Spinal cord (tissue), 10 donors: Measurements from ENCODE around the gene GAB3. TPM values are rescaled to one million over a fixed set of nuclear protein-coding genes. Genes with fewer than 3 reads are reported as not detected.
A peak's percentile ranks its signal among the peaks of the same experiment; 100 is the strongest.

ENCODE experiments used
- DNase-seq, 6 donors: peaks; one replicate each; pipeline versions ENCODE4 v3.0.0 to v3.0.0-alpha.2; 2013 to 2015; ENCODE audit warnings: low spot score in 6 of 6, low read depth in 4 of 6
- H3K27ac ChIP-seq: one replicate; pipeline ENCODE4 v1.5.1; 2013; ENCODE audit warnings: low read depth, low read length, control low read depth
- H3K27me3 ChIP-seq: one replicate; pipeline ENCODE4 v1.6.1; 2013; ENCODE audit warnings: low read length; ENCODE audit not compliant: control insufficient read depth, insufficient read depth
- H3K36me3 ChIP-seq: one replicate; pipeline ENCODE4 v1.6.1; 2013; ENCODE audit warnings: low read length; ENCODE audit not compliant: control insufficient read depth, insufficient read depth
- H3K4me1 ChIP-seq: one replicate; pipeline ENCODE4 v1.6.1; 2013; ENCODE audit warnings: low read length; ENCODE audit not compliant: control insufficient read depth, insufficient read depth
- H3K4me3 ChIP-seq: one replicate; pipeline ENCODE4 v1.5.1; 2013; ENCODE audit warnings: low read depth, low read length, control low read depth
- H3K9me3 ChIP-seq: one replicate; pipeline ENCODE4 v1.6.1; 2013; ENCODE audit warnings: low read length; ENCODE audit not compliant: control insufficient read depth, insufficient read depth
- WGBS: methylation state at CpG from one replicate; pipeline ENCODE4 v1.1.5; 2013; ENCODE audit warnings: missing lambda C conversion rate; ENCODE audit not compliant: insufficient coverage; 5-methylcytosine and 5-hydroxymethylcytosine counted together
- polyA plus RNA-seq, 2 donors: library from polyadenylated mRNA; unstranded; fragments of 120-200 nt; gene quantifications; one replicate each; pipeline ENCODE4 v1.2.1, GENCODE V29; 2013; ENCODE audit not compliant: insufficient read length in 2 of 2
- total RNA-seq, 2 donors: library from RNA; depleted of rRNA in 1 of 2; stranded (reverse); fragments of 120-200 nt in 1 of 2; fragments of >200 nt in 1 of 2; gene quantifications; one replicate each; pipeline versions ENCODE4 v1.2.3 to v1.2.4, GENCODE V29; 2013 to 2014
- donor health status: healthy.

The GAB3 gene
- total and polyA plus RNA-seq, 4 donors: 3.0 to 5.3 (median 3.7) TPM

DNA sequence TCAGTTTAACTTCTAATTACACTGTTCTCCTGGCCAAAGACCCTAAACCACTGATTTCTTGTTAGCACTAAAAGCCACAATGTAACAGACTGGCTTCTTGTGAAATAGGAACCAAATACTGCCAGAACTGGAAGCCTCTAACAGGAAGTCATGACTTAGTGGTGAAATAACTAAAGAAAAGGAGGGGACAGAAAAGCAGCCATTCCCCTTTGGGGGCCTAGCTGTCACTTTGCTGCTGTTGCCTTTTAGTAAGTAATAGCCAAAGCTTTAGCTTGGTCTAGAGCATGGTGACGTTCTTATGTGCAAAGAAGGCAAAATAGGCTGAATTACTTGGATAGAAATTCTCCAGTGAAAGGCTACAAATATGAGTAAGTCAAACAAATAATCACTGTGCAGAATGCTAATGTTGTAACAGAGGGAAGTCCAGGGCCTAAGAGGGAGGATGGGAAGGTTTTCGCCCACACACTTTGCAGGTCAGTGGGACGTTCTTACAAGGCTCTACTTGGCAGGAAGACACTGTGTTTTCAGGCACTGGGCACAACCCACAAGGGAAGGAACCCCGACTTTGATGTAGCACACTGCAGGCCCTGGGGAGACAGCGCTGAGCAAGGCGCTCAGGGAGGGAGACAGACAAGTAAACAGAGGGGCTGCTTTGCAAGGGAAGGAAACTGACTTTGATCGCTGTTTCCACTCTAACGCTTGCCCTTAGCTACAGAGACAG, 16.7 kb downstream of the GAB3 start:
- no peaks in the 10 kb centered on the region for H3K9me3 ChIP-seq
- peak overlapping the region; percentile 68 for H3K27ac ChIP-seq
- WGBS: 45% methylated on average over 7 of the region's 8 CpGs
- no peaks in the 10 kb centered on the region for H3K36me3 ChIP-seq
- peak in 1 of 6 donors; percentile 26 for DNase-seq
- H3K27me3 ChIP-seq: no peaks in the 10 kb centered on the region
- no peak overlapping the region for H3K4me3 ChIP-seq
- H3K4me1 ChIP-seq: peaks cover 8% of the 10 kb centered on the region

GRCh38 chrX:154733066-154733425, 17.8 kb downstream of the GAB3 start:
- Histone ChIP-seq H3K9me3 (no peaks in the 10 kb centered on the region), H3K4me3 (no peak overlapping the region), H3K4me1 (peaks cover 8% of the 10 kb centered on the region), H3K27ac (peak overlapping the region; percentile 17), H3K27me3 (no peaks in the 10 kb centered on the region), H3K36me3 (no peaks in the 10 kb centered on the region)
- WGBS: no CpG with 5 or more reads among the region's 2 CpGs
- DNase-seq: no peak

GRCh38 chrX:154732421-154733065, 18.3 kb downstream of the GAB3 start:
- no peaks in the 10 kb centered on the region for H3K36me3 ChIP-seq
- H3K4me3 ChIP-seq: no peak overlapping the region
- whole genome bisulfite sequencing: 47% methylated on average over 4 of the region's 5 CpGs
- H3K27me3 ChIP-seq: no peaks in the 10 kb centered on the region
- no peak for DNase-seq
- H3K4me1 ChIP-seq: peaks cover 8% of the 10 kb centered on the region
- H3K27ac ChIP-seq: peak overlapping the region; percentile 17
- H3K9me3 ChIP-seq: no peaks in the 10 kb centered on the region

GRCh38 chrX:154731881-154732280, 19.0 kb downstream of the GAB3 start:
- Histone ChIP-seq H3K4me3 (no peak overlapping the region), H3K36me3 (no peaks in the 10 kb centered on the region), H3K27me3 (no peaks in the 10 kb centered on the region), H3K27ac (peak overlapping the region; percentile 45), H3K9me3 (no peaks in the 10 kb centered on the region), H3K4me1 (peaks cover 8% of the 10 kb centered on the region)
- no peak for DNase-seq
- 83% methylated on average over 7 of the region's 7 CpGs for WGBS

- H3K36me3 ChIP-seq: no peaks in the 10 kb centered on the region
- peaks cover 8% of the 10 kb centered on the region for H3K4me1 ChIP-seq
- DNase-seq: no peak
- no peak overlapping the region for H3K4me3 ChIP-seq
- H3K9me3 ChIP-seq: no peaks in the 10 kb centered on the region
- WGBS: 87% methylated on average over 3 of the region's 5 CpGs
- H3K27me3 ChIP-seq: no peaks in the 10 kb centered on the region
- no peak overlapping the region for H3K27ac ChIP-seq
Observed at GRCh38 chrX:154731184-154731583, 19.7 kb downstream of the GAB3 start.

- Histone ChIP-seq H3K36me3 (no peaks in the 10 kb centered on the region), H3K27me3 (no peaks in the 10 kb centered on the region), H3K27ac (peak overlapping the region; percentile 10), H3K4me3 (no peak overlapping the region), H3K4me1 (peaks cover 4% of the 10 kb centered on the region), H3K9me3 (no peaks in the 10 kb centered on the region)
- 67% methylated on average over 2 of the region's 6 CpGs for WGBS
- peak in 1 of 6 donors; percentile 27 for DNase-seq
Observed at GRCh38 chrX:154730253-154730891, 20.5 kb downstream of the GAB3 start.

DNA sequence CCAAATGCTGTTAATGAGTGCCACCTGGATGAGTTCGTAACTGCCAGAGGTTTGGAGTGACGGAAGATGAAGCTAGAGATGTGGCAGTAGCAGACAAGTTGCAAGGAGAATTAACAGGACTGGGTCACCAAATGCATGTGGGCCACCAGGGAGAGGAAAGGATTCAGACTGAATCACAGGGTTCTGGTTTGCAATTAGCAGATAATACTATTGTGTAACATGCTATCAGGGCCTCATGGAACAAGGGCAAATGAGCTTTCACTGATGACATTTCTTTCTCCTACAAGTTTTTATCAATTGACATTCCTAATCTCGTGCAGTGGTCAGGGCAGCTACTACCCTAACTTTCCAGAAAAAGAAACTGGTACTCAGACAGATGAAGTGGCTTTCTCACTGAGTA, 21.4 kb downstream of the GAB3 start:
- H3K36me3 ChIP-seq: no peaks in the 10 kb centered on the region
- no peaks in the 10 kb centered on the region for H3K9me3 ChIP-seq
- no peak overlapping the region for H3K27ac ChIP-seq
- DNase-seq: no peak
- 67% methylated on average over 3 of the region's 3 CpGs for WGBS
- H3K27me3 ChIP-seq: no peaks in the 10 kb centered on the region
- H3K4me1 ChIP-seq: peaks cover 1% of the 10 kb centered on the region
- no peak overlapping the region for H3K4me3 ChIP-seq

DNA sequence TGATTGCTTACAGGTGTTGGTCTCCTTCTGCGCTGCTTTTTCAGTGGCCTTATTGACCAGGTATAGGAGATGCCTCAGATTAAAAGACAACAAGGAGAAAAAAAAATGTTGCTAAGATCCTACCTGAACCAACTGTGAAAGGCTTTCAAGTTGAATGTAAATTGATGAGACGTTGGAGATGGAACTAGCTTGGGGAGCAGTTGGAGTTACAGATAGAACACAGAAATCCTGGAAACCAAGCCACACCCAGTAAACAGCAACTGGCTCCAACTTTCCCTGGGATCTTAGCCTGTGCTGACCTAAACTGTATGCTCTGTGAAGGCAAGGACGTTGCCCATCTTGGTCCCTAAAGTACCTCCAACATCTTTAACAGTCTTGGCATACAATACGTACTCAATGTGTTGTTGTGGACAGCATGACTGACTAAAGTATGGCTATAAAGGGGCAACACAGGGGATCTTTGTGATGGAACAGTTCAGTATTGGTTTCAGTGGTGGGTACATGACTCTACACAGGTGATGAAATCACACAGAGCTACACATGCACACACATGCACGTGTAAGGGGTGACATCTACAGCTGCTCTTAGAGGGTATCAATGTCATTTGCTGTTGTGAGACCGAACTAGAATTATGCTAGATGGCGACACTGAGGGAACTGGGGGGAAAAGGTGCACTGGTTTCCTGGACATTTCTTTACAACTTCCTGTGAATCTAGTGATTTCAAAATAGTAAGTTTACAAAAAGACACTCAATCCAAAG, 22.3 kb downstream of the GAB3 start:
- Histone ChIP-seq H3K27ac (no peak overlapping the region), H3K4me3 (no peak overlapping the region), H3K27me3 (no peaks in the 10 kb centered on the region), H3K4me1 (no peaks in the 10 kb centered on the region), H3K36me3 (no peaks in the 10 kb centered on the region), H3K9me3 (no peaks in the 10 kb centered on the region)
- 83% methylated on average over 1 of the region's 7 CpGs for WGBS
- DNase-seq: no peak

- Histone ChIP-seq H3K27ac (peak overlapping the region; percentile 49), H3K4me1 (no peaks in the 10 kb centered on the region)
- 40% methylated on average over 3 of the region's 3 CpGs for WGBS
Observed at GRCh38 chrX:154727871-154728270, 23.0 kb downstream of the GAB3 start.

More at GRCh38 chrX:154727871-154728270, 23.0 kb downstream of the GAB3 start:
- no peaks in the 10 kb centered on the region for H3K27me3 ChIP-seq
- peak in 1 of 6 donors; percentile 23 for DNase-seq
- H3K4me3 ChIP-seq: no peak overlapping the region
- no peaks in the 10 kb centered on the region for H3K9me3 ChIP-seq
- no peaks in the 10 kb centered on the region for H3K36me3 ChIP-seq
